Inferior parietal cortex (tissue), 1 donor: ENCODE data around the gene ZNF516.

Source experiments
- DNase-seq: peaks from one replicate; pipeline ENCODE4 v3.0.0-alpha.2; 2016; ENCODE audit errors: extremely low spot score

The ZNF516 gene

GRCh38 chr18:76441668-76442412 is 53.2 kb downstream of the ZNF516 start:
- no peak for DNase-seq

GRCh38 chr18:76441002-76441667 is 53.9 kb downstream of the ZNF516 start:
- no peak for DNase-seq

- no peak for DNase-seq
Measured at GRCh38 chr18:76437910-76438309, 57.1 kb downstream of the ZNF516 start.

- no peak for DNase-seq
Measured at GRCh38 chr18:76437011-76437410, 58.0 kb downstream of the ZNF516 start.

GRCh38 chr18:76436342-76436741 is 58.7 kb downstream of the ZNF516 start:
- DNase-seq, result no peak

- no peak for DNase-seq
Measured at GRCh38 chr18:76435316-76435989, 59.6 kb downstream of the ZNF516 start.

- no peak for DNase-seq
Measured at GRCh38 chr18:76434452-76434851, 60.6 kb downstream of the ZNF516 start.

GRCh38 chr18:76433788-76434187 is 61.3 kb downstream of the ZNF516 start:
- no peak for DNase-seq

- DNase-seq, result no peak
Measured at GRCh38 chr18:76432970-76433767, 61.9 kb downstream of the ZNF516 start.

- DNase-seq, result no peak
Measured at GRCh38 chr18:76432274-76432755, 62.7 kb downstream of the ZNF516 start.

GRCh38 chr18:76431437-76432273 is 63.4 kb downstream of the ZNF516 start:
- no peak for DNase-seq

GRCh38 chr18:76430636-76431035 is 64.4 kb downstream of the ZNF516 start:
- no peak for DNase-seq

GRCh38 chr18:76429262-76430126 is 65.5 kb downstream of the ZNF516 start:
- no peak for DNase-seq

- DNase-seq, result no peak
Measured at GRCh38 chr18:76428396-76429261, 66.4 kb downstream of the ZNF516 start.

- DNase-seq, result no peak
Measured at GRCh38 chr18:76426737-76427305, 68.2 kb downstream of the ZNF516 start.

- no peak for DNase-seq
Measured at GRCh38 chr18:76425146-76426131, 69.6 kb downstream of the ZNF516 start.

- DNase-seq, result no peak
Measured at GRCh38 chr18:76422838-76423237, 72.2 kb downstream of the ZNF516 start.
